Measurements from ENCODE around the gene OSMR.

DNA sequence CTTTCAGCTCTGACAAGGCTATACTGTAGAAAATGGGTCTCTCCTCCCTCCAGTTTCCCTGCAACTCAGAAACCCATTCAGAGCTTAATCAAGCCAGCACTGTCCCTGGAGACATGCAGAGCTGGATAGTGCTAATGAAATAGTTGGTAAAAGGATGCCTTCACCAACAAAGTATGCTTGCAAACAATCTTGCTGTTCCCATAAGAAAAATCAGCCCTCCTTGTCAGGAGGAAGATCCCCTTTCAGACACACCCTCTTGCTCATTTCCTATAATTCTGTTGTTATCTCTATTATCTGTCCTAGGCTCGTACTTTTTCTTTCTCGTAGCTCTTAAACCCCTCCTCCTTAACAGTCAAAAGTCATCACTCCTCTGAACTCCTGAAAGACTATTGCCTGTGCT, 9.9 kb upstream of the OSMR start:
- peak; percentile 31; the same call in 1 of the 2 replicates for TF ChIP-seq POLR2AphosphoS5 (IDR thresholded peaks at IDR 0.05; ENCODE audit: low read depth, low read length)
- TF ChIP-seq TAF1 (IDR thresholded peaks at IDR 0.05; ENCODE audit: borderline replicate concordance, insufficient read depth, low read length) = no peak
- TF ChIP-seq, protein P1, sequence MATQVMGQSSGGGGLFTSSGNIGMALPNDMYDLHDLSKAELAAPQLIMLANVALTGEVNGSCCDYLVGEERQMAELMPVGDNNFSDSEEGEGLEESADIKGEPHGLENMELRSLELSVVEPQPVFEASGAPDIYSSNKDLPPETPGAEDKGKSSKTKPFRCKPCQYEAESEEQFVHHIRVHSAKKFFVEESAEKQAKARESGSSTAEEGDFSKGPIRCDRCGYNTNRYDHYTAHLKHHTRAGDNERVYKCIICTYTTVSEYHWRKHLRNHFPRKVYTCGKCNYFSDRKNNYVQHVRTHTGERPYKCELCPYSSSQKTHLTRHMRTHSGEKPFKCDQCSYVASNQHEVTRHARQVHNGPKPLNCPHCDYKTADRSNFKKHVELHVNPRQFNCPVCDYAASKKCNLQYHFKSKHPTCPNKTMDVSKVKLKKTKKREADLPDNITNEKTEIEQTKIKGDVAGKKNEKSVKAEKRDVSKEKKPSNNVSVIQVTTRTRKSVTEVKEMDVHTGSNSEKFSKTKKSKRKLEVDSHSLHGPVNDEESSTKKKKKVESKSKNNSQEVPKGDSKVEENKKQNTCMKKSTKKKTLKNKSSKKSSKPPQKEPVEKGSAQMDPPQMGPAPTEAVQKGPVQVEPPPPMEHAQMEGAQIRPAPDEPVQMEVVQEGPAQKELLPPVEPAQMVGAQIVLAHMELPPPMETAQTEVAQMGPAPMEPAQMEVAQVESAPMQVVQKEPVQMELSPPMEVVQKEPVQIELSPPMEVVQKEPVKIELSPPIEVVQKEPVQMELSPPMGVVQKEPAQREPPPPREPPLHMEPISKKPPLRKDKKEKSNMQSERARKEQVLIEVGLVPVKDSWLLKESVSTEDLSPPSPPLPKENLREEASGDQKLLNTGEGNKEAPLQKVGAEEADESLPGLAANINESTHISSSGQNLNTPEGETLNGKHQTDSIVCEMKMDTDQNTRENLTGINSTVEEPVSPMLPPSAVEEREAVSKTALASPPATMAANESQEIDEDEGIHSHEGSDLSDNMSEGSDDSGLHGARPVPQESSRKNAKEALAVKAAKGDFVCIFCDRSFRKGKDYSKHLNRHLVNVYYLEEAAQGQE (IDR thresholded peaks at IDR 0.05; ENCODE audit: insufficient read depth in 1 of 2, low read depth in 2 of 2, low read length in 2 of 2) = no peak; a peak in 1 of 4 replicates
